ENCODE results near the gene DIABLO. TPM values are rescaled to one million over a fixed set of nuclear protein-coding genes. Genes with fewer than 3 reads are reported as not detected.

DIABLO gene
- total RNA-seq, 4 donors from 2014 or later: 51.3 to 64.1 (median 56.1) TPM

- TF ChIP-seq POLR2A (IDR thresholded peaks at IDR 0.05) (no peak), CTCF (IDR thresholded peaks at IDR 0.05) (no peak)
- DNase-seq: no peak
- no peak overlapping the region for H3K4me3 ChIP-seq
- no peak overlapping the region for H3K27ac ChIP-seq
- no peaks in the 10 kb centered on the region for H3K4me1 ChIP-seq
- no peaks in the 10 kb centered on the region for H3K27me3 ChIP-seq
- H3K9me3 ChIP-seq: no peaks in the 10 kb centered on the region
- H3K36me3 ChIP-seq: peaks cover 0 to 50% (median 0%) of the 10 kb centered on the region in 3 donors
These were observed 24.7 kb upstream of the DIABLO start for GRCh38 chr12:122250536-122250935.

- Histone ChIP-seq H3K9me3 (no peaks in the 10 kb centered on the region), H3K27ac (no peak overlapping the region), H3K4me3 (no peak overlapping the region), H3K4me1 (no peaks in the 10 kb centered on the region), H3K27me3 (no peaks in the 10 kb centered on the region), H3K36me3 (peaks cover 0 to 50% (median 0%) of the 10 kb centered on the region in 3 donors)
- no peak for DNase-seq
- TF ChIP-seq CTCF (IDR thresholded peaks at IDR 0.05): no peak
- TF ChIP-seq POLR2A (IDR thresholded peaks at IDR 0.05): no peak
These were observed 24.2 kb upstream of the DIABLO start for GRCh38 chr12:122250047-122250446.

GRCh38 chr12:122245553-122245952 lies 19.7 kb upstream of the DIABLO start:
- Histone ChIP-seq H3K27ac (peak overlapping the region in 3 of 4 donors; percentile 23 to 58 (median 44)), H3K4me1 (no peaks in the 10 kb centered on the region), H3K9me3 (no peaks in the 10 kb centered on the region), H3K36me3 (peaks cover 0 to 67% (median 0%) of the 10 kb centered on the region in 3 donors), H3K4me3 (no peak overlapping the region), H3K27me3 (no peaks in the 10 kb centered on the region)
- no peak for TF ChIP-seq POLR2A (IDR thresholded peaks at IDR 0.05)
- TF ChIP-seq CTCF (IDR thresholded peaks at IDR 0.05): no peak
- DNase-seq: no peak

GRCh38 chr12:122244565-122245371 lies 18.9 kb upstream of the DIABLO start:
- Histone ChIP-seq H3K4me3 (peak overlapping the region; percentile 6 to 24 (median 14)), H3K9me3 (no peaks in the 10 kb centered on the region), H3K4me1 (no peaks in the 10 kb centered on the region), H3K36me3 (peaks cover 0 to 67% (median 0%) of the 10 kb centered on the region in 3 donors), H3K27me3 (no peaks in the 10 kb centered on the region), H3K27ac (peak overlapping the region in 3 of 4 donors; percentile 23 to 58 (median 44))
- TF ChIP-seq POLR2A (IDR thresholded peaks at IDR 0.05) (no peak), CTCF (IDR thresholded peaks at IDR 0.05) (no peak)
- no peak for DNase-seq

- no peak for DNase-seq
- no peaks in the 10 kb centered on the region for H3K4me1 ChIP-seq
- TF ChIP-seq CTCF (IDR thresholded peaks at IDR 0.05) (no peak), POLR2A (IDR thresholded peaks at IDR 0.05) (no peak)
- H3K9me3 ChIP-seq: no peaks in the 10 kb centered on the region
- H3K27me3 ChIP-seq: no peaks in the 10 kb centered on the region
- peak overlapping the region in 3 of 4 donors; percentile 19 to 58 (median 19) for H3K27ac ChIP-seq
- H3K4me3 ChIP-seq: no peak overlapping the region
- H3K36me3 ChIP-seq: peaks cover 0 to 65% (median 0%) of the 10 kb centered on the region in 3 donors
These were observed 18.1 kb upstream of the DIABLO start for GRCh38 chr12:122243965-122244364.

Data from Peyer's patch (tissue), 4 donors.